ENCODE results near the gene BNIP1.
A peak's percentile ranks its signal among the peaks of the same experiment; 100 is the strongest.

The BNIP1 gene

DNA sequence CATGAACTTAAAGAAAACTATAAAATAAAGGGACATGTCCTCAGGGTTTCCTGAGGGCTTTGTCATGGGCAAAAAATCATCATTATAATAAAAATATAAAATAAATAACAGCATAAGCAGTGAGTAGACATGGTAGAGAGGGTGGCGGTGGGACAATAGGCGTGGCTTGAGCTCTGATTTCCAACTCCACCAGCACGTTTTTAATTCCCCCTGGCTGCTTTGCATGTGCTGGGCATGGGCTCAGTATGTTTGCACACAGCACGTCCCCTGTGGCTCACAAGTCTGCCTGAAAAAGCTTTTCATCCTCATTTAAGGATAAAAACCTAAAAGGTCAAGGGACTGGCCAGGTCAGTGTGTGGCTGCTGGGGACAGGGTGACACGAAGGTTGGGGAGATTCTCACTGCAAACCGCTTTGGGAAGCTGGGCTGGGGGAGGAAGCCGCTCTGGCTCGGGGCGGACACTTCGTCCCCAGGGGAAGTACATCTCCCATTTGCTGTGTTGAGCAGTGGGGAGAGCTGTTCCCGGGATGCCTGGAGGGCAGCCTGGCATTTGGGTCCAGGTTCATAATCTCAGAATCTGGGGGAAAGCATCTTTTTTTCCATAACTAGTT lies 58.0 kb downstream of the BNIP1 start:
- TF ChIP-seq, protein P1, sequence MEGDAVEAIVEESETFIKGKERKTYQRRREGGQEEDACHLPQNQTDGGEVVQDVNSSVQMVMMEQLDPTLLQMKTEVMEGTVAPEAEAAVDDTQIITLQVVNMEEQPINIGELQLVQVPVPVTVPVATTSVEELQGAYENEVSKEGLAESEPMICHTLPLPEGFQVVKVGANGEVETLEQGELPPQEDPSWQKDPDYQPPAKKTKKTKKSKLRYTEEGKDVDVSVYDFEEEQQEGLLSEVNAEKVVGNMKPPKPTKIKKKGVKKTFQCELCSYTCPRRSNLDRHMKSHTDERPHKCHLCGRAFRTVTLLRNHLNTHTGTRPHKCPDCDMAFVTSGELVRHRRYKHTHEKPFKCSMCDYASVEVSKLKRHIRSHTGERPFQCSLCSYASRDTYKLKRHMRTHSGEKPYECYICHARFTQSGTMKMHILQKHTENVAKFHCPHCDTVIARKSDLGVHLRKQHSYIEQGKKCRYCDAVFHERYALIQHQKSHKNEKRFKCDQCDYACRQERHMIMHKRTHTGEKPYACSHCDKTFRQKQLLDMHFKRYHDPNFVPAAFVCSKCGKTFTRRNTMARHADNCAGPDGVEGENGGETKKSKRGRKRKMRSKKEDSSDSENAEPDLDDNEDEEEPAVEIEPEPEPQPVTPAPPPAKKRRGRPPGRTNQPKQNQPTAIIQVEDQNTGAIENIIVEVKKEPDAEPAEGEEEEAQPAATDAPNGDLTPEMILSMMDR (IDR thresholded peaks at IDR 0.05; ENCODE audit: low read depth, low read length, missing control alignments), result no peak
- in situ Hi-C loops (cut with HindIII; ENCODE audit: low sequenced_read_pairs), result no loop called here
- H3K4me3 ChIP-seq (ENCODE audit: low read depth, low read length), result no peak overlapping the region
- DNase-seq (ENCODE audit: low read depth), result no peak

DNA sequence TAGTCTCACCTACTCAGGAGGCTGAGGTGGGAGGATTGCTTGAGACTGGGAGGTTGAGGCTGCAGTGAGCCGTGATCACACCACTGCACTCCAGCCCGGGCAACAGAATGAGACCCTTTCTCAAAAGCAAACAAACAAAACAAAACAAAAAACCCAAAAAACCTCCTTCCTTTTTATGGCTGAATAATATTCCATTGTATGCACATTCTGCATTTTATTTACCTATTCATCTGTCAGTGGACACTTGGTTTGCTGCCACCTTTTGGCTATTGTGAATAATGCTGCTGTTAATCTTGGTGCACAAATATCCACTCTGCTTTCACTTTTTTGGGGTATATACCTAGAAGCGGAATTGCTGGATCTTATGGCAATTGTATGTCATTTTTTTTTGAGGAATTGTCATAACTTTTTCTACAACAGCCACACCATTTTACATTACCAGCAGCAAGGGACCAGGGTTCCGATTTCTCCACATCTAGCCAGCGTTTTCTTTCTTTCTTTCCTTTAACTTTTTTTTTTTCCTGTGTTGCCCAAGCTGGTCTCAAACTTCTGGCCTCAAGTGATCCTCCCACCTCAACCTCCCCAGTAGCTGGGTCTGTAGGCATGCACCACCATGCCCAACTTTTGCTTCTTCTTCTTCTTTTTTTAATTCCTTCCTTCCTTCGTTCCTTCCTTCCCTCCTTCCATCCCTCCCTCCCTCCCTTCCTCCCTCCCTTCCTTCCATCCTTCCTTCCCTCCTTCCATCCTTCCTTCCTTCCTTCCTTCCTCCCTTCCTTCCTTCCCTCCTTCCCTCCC lies 60.1 kb downstream of the BNIP1 start:
- no peak overlapping the region for H3K4me3 ChIP-seq (ENCODE audit: low read depth, low read length)
- DNase-seq (ENCODE audit: low read depth), result peak; percentile 15
- TF ChIP-seq, protein P1 (IDR thresholded peaks at IDR 0.05; ENCODE audit: low read depth, low read length, missing control alignments), result peak; percentile 39
- in situ Hi-C loops (cut with HindIII; ENCODE audit: low sequenced_read_pairs), result no loop called here

DNA sequence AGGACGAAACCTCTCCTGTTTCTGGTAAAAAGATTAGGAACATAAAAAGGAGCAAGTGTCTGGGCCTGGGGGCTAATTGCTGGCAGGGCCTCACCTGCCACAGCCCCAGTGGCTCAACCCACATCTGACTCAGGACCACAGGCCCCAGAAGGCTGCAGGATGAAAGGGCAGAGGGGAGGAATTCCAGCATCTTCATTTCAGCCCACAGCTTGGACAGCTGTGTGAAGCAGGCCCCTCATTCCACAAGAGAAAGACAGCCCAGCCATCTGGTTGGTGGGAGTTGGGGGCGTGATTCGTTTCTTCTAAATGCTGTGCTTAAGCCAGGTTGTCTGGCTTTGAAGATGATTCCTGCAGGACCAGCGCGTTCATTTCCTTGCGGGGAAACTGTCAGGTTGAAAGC lies 61.6 kb downstream of the BNIP1 start:
- no peak for DNase-seq (ENCODE audit: low read depth)
- TF ChIP-seq, protein P1 (IDR thresholded peaks at IDR 0.05; ENCODE audit: low read depth, low read length, missing control alignments), result no peak
- in situ Hi-C loops (cut with HindIII; ENCODE audit: low sequenced_read_pairs), result no loop called here
- H3K4me3 ChIP-seq (ENCODE audit: low read depth, low read length), result no peak overlapping the region

DNA sequence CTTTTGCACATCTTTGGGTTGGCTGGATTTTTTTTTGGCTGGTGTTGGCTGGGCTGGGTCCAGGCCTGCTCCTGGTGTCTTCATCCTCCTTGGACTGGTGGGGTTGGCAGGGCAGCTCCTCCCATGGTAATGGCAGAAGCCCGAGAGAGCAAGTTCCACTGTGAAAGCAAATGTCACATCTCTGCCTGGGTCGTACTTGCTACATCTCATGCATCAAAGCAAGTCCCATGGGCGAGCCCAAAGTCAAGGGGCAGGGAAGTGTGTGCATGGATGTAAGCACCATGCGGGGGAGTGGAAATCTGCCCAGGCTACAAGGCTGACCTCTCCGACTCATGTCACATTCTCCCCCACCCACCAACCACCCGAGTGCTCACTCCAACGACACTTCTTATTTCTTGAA lies 64.0 kb downstream of the BNIP1 start:
- TF ChIP-seq, protein P1 (IDR thresholded peaks at IDR 0.05; ENCODE audit: low read depth, low read length, missing control alignments), result no peak
- in situ Hi-C loops (cut with HindIII; ENCODE audit: low sequenced_read_pairs), result no loop called here
- no peak for DNase-seq (ENCODE audit: low read depth)
- H3K4me3 ChIP-seq (ENCODE audit: low read depth, low read length), result no peak overlapping the region

DNA sequence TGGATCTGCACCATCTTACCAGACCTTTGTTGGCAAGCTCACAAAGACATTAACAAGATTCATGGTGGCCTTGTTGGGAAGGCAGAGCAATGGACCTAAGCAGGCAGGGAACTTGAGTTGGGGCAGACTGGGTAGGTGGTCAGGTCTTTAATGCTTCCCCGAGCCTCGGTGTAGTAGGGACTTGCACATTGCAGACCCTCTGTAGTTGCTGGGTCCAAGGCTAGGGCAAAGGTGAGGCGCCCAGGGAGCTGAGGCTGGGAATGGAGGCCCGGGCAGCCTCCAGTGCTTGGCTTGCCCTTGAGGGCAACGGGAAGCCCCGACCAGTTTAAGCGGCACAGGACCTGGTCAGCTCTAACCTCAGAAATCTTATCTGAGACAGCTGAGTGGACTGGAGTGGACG lies 66.5 kb downstream of the BNIP1 start:
- TF ChIP-seq, protein P1 (IDR thresholded peaks at IDR 0.05; ENCODE audit: low read depth, low read length, missing control alignments), result no peak
- no peak for DNase-seq (ENCODE audit: low read depth)
- no peak overlapping the region for H3K4me3 ChIP-seq (ENCODE audit: low read depth, low read length)
- in situ Hi-C loops (cut with HindIII; ENCODE audit: low sequenced_read_pairs), result no loop called here

DNA sequence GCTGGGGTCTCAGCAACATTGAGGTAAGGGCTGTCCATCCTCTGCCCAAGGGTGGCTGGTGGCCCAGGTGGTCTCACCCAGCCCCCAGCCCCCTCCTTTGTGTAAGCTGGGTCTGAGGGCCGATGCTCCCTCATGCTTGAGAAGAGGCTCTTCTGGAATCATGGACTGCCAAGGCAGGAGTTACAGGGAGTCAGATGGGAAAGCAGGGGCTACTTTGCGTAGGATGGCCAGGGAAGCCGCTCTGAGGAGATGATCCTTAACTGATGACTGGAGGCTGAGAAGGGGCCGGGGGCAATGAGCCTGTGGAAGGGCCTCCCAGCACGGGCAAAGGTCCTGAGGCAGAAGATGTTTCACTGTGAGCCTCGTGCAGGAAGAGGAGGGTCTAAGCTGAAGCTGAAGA lies 67.0 kb downstream of the BNIP1 start:
- TF ChIP-seq, protein P1 (IDR thresholded peaks at IDR 0.05; ENCODE audit: low read depth, low read length, missing control alignments), result no peak

More for the DNA sequence above, 67.0 kb downstream of the BNIP1 start:
- DNase-seq (ENCODE audit: low read depth), result no peak
- no peak overlapping the region for H3K4me3 ChIP-seq (ENCODE audit: low read depth, low read length)
- in situ Hi-C loops (cut with HindIII; ENCODE audit: low sequenced_read_pairs), result no loop called here

Measured in astrocyte of the cerebellum (primary cell).